H7 (cell line): ENCODE measurements around the gene PCSK1N. TPM values are rescaled to one million over a fixed set of nuclear protein-coding genes. Genes with fewer than 3 reads are reported as not detected.

ENCODE experiments used
- DNase-seq: peaks from one replicate; pipeline ENCODE4 v3.0.0; 2012
- H3K27me3 ChIP-seq: 2 replicates; pipeline ENCODE4 v1.6.0; 2011; ENCODE audit warnings: mild to moderate bottlenecking, low read length; ENCODE audit not compliant: control insufficient read depth, insufficient read depth
- H3K36me3 ChIP-seq: replicated peaks from 2 replicates; pipeline ENCODE4 v1.5.1; 2011; ENCODE audit warnings: low read length; ENCODE audit not compliant: control insufficient read depth, insufficient read depth
- H3K4me3 ChIP-seq: 2 replicates; pipeline ENCODE4 v1.5.1; 2011; ENCODE audit warnings: low read depth, mild to moderate bottlenecking, control low read depth, low read length, moderate library complexity; ENCODE audit not compliant: insufficient read depth
- total RNA-seq: library from RNA; depleted of rRNA; stranded (reverse); fragments of >200 nt; shearing (Covaris generic); gene quantifications from 2 replicates; pipeline ENCODE4 v1.2.3, GENCODE V29; 2014

Gene PCSK1N
- total RNA-seq, 1 experiment from 2014 or later: 1.6 TPM

- no peak for DNase-seq
- Histone ChIP-seq H3K4me3 (no peak overlapping the region), H3K36me3 (no peaks in the 10 kb centered on the region; the same call in none of the 2 replicates), H3K27me3 (no peaks in the 10 kb centered on the region)
Observed at GRCh38 chrX:48813644-48814043, 21.8 kb downstream of the PCSK1N start.

- Histone ChIP-seq H3K27me3 (no peaks in the 10 kb centered on the region), H3K36me3 (peaks cover 2% of the 10 kb centered on the region), H3K4me3 (no peak overlapping the region)
- no peak for DNase-seq
Observed at GRCh38 chrX:48806081-48806480, 29.3 kb downstream of the PCSK1N start.

GRCh38 chrX:48802905-48803200 lies 32.6 kb downstream of the PCSK1N start:
- DNase-seq: no peak
- Histone ChIP-seq H3K27me3 (no peaks in the 10 kb centered on the region), H3K36me3 (peaks cover 2% of the 10 kb centered on the region), H3K4me3 (peak overlapping the region; percentile 59)

GRCh38 chrX:48802089-48802904 lies 33.1 kb downstream of the PCSK1N start:
- Histone ChIP-seq H3K4me3 (peak overlapping the region; percentile 59), H3K27me3 (no peaks in the 10 kb centered on the region), H3K36me3 (peaks cover 2% of the 10 kb centered on the region)
- peak; percentile 88 for DNase-seq

- DNase-seq: peak; percentile 95
- peaks cover 2% of the 10 kb centered on the region for H3K36me3 ChIP-seq
- H3K27me3 ChIP-seq: no peaks in the 10 kb centered on the region
- peak within 1 kb of the TSS; percentile 59 for H3K4me3 ChIP-seq
Observed at GRCh38 chrX:48801280-48802088, 33.9 kb downstream of the PCSK1N start, which contains the start of gene HDAC6. Gene HDAC6 (plus strand): TSS chrX:48802067. CDS start chrX:48802693, 626 bp downstream.

- Histone ChIP-seq H3K27me3 (no peaks in the 10 kb centered on the region), H3K4me3 (peak overlapping the region; percentile 50), H3K36me3 (peaks cover 2% of the 10 kb centered on the region)
- no peak for DNase-seq
Observed at GRCh38 chrX:48800574-48801279, 34.7 kb downstream of the PCSK1N start.

GRCh38 chrX:48798318-48798717 lies 37.1 kb downstream of the PCSK1N start:
- no peak overlapping the region for H3K4me3 ChIP-seq
- DNase-seq: no peak
- H3K27me3 ChIP-seq: no peaks in the 10 kb centered on the region
- H3K36me3 ChIP-seq: no peaks in the 10 kb centered on the region; the same call in 1 of the 2 replicates

GRCh38 chrX:48794911-48795515 lies 40.4 kb downstream of the PCSK1N start:
- Histone ChIP-seq H3K36me3 (no peaks in the 10 kb centered on the region), H3K27me3 (no peaks in the 10 kb centered on the region), H3K4me3 (no peak overlapping the region)
- no peak for DNase-seq

- no peak for DNase-seq
- H3K36me3 ChIP-seq: no peaks in the 10 kb centered on the region
- no peaks in the 10 kb centered on the region for H3K27me3 ChIP-seq
- no peak overlapping the region for H3K4me3 ChIP-seq
Observed at GRCh38 chrX:48794340-48794910, 41.0 kb downstream of the PCSK1N start.

GRCh38 chrX:48793935-48794334 lies 41.5 kb downstream of the PCSK1N start:
- DNase-seq: no peak
- no peaks in the 10 kb centered on the region for H3K36me3 ChIP-seq
- H3K4me3 ChIP-seq: no peak overlapping the region
- no peaks in the 10 kb centered on the region for H3K27me3 ChIP-seq

GRCh38 chrX:48792219-48792618 lies 43.2 kb downstream of the PCSK1N start:
- Histone ChIP-seq H3K4me3 (no peak overlapping the region), H3K27me3 (no peaks in the 10 kb centered on the region), H3K36me3 (no peaks in the 10 kb centered on the region)
- no peak for DNase-seq

- DNase-seq: no peak
- no peaks in the 10 kb centered on the region for H3K36me3 ChIP-seq
- no peak overlapping the region for H3K4me3 ChIP-seq
- no peaks in the 10 kb centered on the region for H3K27me3 ChIP-seq
Observed at GRCh38 chrX:48791063-48791820, 44.2 kb downstream of the PCSK1N start.

GRCh38 chrX:48790477-48790876 lies 44.9 kb downstream of the PCSK1N start:
- no peaks in the 10 kb centered on the region for H3K36me3 ChIP-seq
- no peak overlapping the region for H3K4me3 ChIP-seq
- H3K27me3 ChIP-seq: no peaks in the 10 kb centered on the region
- no peak for DNase-seq
